Common myeloid progenitor, CD34-positive (primary cell): ENCODE results near the gene DDIT4L.

Experiments used
- CTCF ChIA-PET: fragments of 350-600 bp; sonication (Branson Sonifier 250); formaldehyde crosslinking; loops from one replicate; lab custom pipeline; 2021; ENCODE audit warnings: antibody characterized with exemption; lab: Charles Lee
- POLR2A ChIA-PET: fragments of 350-600 bp; sonication (Branson Sonifier 250); formaldehyde crosslinking; loops from one replicate; lab custom pipeline; 2021; ENCODE audit warnings: antibody characterized with exemption; lab: Charles Lee
- DNase-seq, 3 donors: peaks; one replicate each; pipeline versions ENCODE4 v3.0.0 to v3.0.0-alpha.2; 2013
- H3K27ac ChIP-seq, 2 experiments: 1 replicate in 1 of 2; 2 replicates in 1 of 2; pipeline ENCODE4 v1.7.0; 2013; ENCODE audit warnings: inconsistent platforms in 2 of 2, low read length in 2 of 2, mild to moderate bottlenecking in 2 of 2, low read depth in 1 of 2, moderate library complexity in 1 of 2; ENCODE audit not compliant: severe bottlenecking in 2 of 2, insufficient read depth in 1 of 2, poor library complexity in 1 of 2
- H3K27me3 ChIP-seq, 5 experiments: replicated peaks in 2 of 5; 1 replicate in 3 of 5; 2 replicates in 2 of 5; pipeline versions ENCODE4 v1.6.1 to v1.7.0; 2013; ENCODE audit warnings: low read length in 4 of 5, mild to moderate bottlenecking in 2 of 5, moderate library complexity in 2 of 5, inconsistent platforms in 1 of 5; ENCODE audit not compliant: insufficient read depth in 5 of 5, control insufficient read depth in 4 of 5
- H3K36me3 ChIP-seq, 4 experiments: 1 replicate in 2 of 4; 2 replicates in 2 of 4; pipeline versions ENCODE4 v1.6.1 to v1.7.0; 2013; ENCODE audit warnings: low read length in 3 of 4, control low read depth in 1 of 4, mild to moderate bottlenecking in 1 of 4; ENCODE audit not compliant: control insufficient read depth in 4 of 4, insufficient read depth in 4 of 4
- H3K4me1 ChIP-seq, 4 experiments: 1 replicate in 3 of 4; 2 replicates in 1 of 4; pipeline versions ENCODE4 v1.6.1 to v1.7.1; 2013; ENCODE audit warnings: low read length in 3 of 4, mild to moderate bottlenecking in 3 of 4, control low read depth in 1 of 4, inconsistent platforms in 1 of 4, moderate library complexity in 1 of 4; ENCODE audit not compliant: control insufficient read depth in 4 of 4, insufficient read depth in 4 of 4; ENCODE audit errors: control extremely low read depth in 1 of 4
- H3K4me3 ChIP-seq, 7 experiments: 1 replicate in 4 of 7; 2 replicates in 3 of 7; pipeline versions ENCODE4 v1.5.1 to v1.7.0; 2013; ENCODE audit warnings: mild to moderate bottlenecking in 7 of 7, low read length in 6 of 7, moderate library complexity in 6 of 7, inconsistent platforms in 2 of 7, low read depth in 2 of 7, control low read depth in 1 of 7; ENCODE audit not compliant: insufficient read depth in 4 of 7, control insufficient read depth in 1 of 7; ENCODE audit errors: extremely low read depth in 1 of 7
- H3K9me3 ChIP-seq, 5 experiments: 1 replicate in 4 of 5; 2 replicates in 1 of 5; pipeline versions ENCODE4 v1.6.1 to v1.7.1; 2013; ENCODE audit warnings: low read length in 4 of 5, mild to moderate bottlenecking in 2 of 5, inconsistent platforms in 1 of 5, low read depth in 1 of 5, moderate library complexity in 1 of 5; ENCODE audit not compliant: control insufficient read depth in 4 of 5, insufficient read depth in 2 of 5; ENCODE audit errors: control extremely low read depth in 1 of 5
- WGBS: methylation state at CpG from one replicate; pipeline ENCODE4 v1.1.5; 2013; ENCODE audit not compliant: insufficient coverage; 5-methylcytosine and 5-hydroxymethylcytosine counted together

The DDIT4L gene

GRCh38 chr4:100166297-100167039, 23.8 kb downstream of the DDIT4L start:
- no peak for DNase-seq
- 97% methylated on average over 4 of the region's 8 CpGs for WGBS
- Histone ChIP-seq H3K4me3 (no peak overlapping the region), H3K27me3 (no peaks in the 10 kb centered on the region), H3K4me1 (no peaks in the 10 kb centered on the region), H3K27ac (no peak overlapping the region), H3K36me3 (no peaks in the 10 kb centered on the region), H3K9me3 (peaks cover 0 to 12% (median 6%) of the 10 kb centered on the region in 5 experiments)
- POLR2A ChIA-PET: no interaction called here
- CTCF ChIA-PET: no interaction called here

GRCh38 chr4:100165809-100166208, 24.5 kb downstream of the DDIT4L start:
- DNase-seq: no peak
- Histone ChIP-seq H3K27me3 (no peaks in the 10 kb centered on the region), H3K27ac (no peak overlapping the region), H3K4me3 (no peak overlapping the region), H3K36me3 (no peaks in the 10 kb centered on the region), H3K9me3 (peaks cover 0 to 17% (median 6%) of the 10 kb centered on the region in 5 experiments), H3K4me1 (no peaks in the 10 kb centered on the region)
- 50% methylated on average over 1 of the region's 1 CpG for WGBS
- CTCF ChIA-PET: no interaction called here
- POLR2A ChIA-PET: no interaction called here

- H3K4me1 ChIP-seq: no peaks in the 10 kb centered on the region
These were observed 25.2 kb downstream of the DDIT4L start for GRCh38 chr4:100164808-100165760.

GRCh38 chr4:100162027-100162685, 28.1 kb downstream of the DDIT4L start:
- H3K27ac ChIP-seq: no peak overlapping the region
- WGBS: 69% methylated on average over 3 of the region's 3 CpGs
- H3K27me3 ChIP-seq: peaks cover 0 to 2% (median 0%) of the 10 kb centered on the region in 5 experiments
- no peak overlapping the region for H3K4me3 ChIP-seq
- H3K9me3 ChIP-seq: peaks cover 0 to 25% (median 6%) of the 10 kb centered on the region in 5 experiments
- no peaks in the 10 kb centered on the region for H3K4me1 ChIP-seq
- POLR2A ChIA-PET: no interaction called here
- H3K36me3 ChIP-seq: no peaks in the 10 kb centered on the region
- CTCF ChIA-PET: no interaction called here
- no peak for DNase-seq

More at GRCh38 chr4:100164808-100165760, 25.2 kb downstream of the DDIT4L start:
- Histone ChIP-seq H3K4me3 (no peak overlapping the region), H3K36me3 (no peaks in the 10 kb centered on the region), H3K9me3 (peaks cover 0 to 24% (median 6%) of the 10 kb centered on the region in 5 experiments), H3K27ac (no peak overlapping the region), H3K27me3 (no peaks in the 10 kb centered on the region)
- DNase-seq: no peak
- POLR2A ChIA-PET: no interaction called here
- CTCF ChIA-PET: no interaction called here
- WGBS: no CpG with 5 or more reads among the region's 6 CpGs

- H3K9me3 ChIP-seq: no peaks in the 10 kb centered on the region
- H3K36me3 ChIP-seq: no peaks in the 10 kb centered on the region
- no peak for DNase-seq
- H3K27me3 ChIP-seq: no peaks in the 10 kb centered on the region
- H3K4me1 ChIP-seq: no peaks in the 10 kb centered on the region
- WGBS: 94% methylated on average over 6 of the region's 6 CpGs
- ChIA-PET POLR2A (no interaction called here), CTCF (no interaction called here)
- H3K27ac ChIP-seq: no peak overlapping the region
- no peak overlapping the region for H3K4me3 ChIP-seq
These were observed 41.1 kb downstream of the DDIT4L start for GRCh38 chr4:100149190-100149589.

- no peak overlapping the region for H3K27ac ChIP-seq
- H3K4me3 ChIP-seq: no peak overlapping the region
- POLR2A ChIA-PET: no interaction called here
These were observed 42.6 kb downstream of the DDIT4L start for GRCh38 chr4:100147684-100148083.

More at GRCh38 chr4:100147684-100148083, 42.6 kb downstream of the DDIT4L start:
- H3K27me3 ChIP-seq: no peaks in the 10 kb centered on the region
- CTCF ChIA-PET: no interaction called here
- no peaks in the 10 kb centered on the region for H3K9me3 ChIP-seq
- no peaks in the 10 kb centered on the region for H3K36me3 ChIP-seq
- WGBS: no CpG with 5 or more reads among the region's 1 CpG
- no peaks in the 10 kb centered on the region for H3K4me1 ChIP-seq
- no peak for DNase-seq
